ENCODE measurements around the gene ADM2.
A peak's percentile ranks its signal among the peaks of the same experiment; 100 is the strongest.

The ADM2 gene

DNA sequence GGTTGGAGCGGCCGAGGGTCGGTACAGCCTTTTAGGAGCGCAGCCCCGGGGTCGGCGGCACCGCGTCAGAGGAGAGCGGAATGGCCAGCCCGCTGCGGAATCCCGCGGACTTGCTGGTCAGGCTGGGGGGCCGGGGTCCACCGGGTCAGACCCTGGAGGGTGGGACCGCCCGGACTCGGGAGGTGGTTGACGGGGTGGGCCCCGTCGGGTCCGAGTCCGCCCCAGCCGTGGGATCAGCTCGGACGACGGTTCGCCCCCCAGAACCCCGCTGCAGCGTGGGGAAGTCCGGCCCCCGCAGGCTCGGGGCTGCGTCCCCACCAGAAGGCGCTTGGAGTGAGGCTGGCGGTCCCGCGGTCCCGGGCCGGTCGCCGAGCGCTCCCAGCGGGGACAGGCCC lies 301 bp upstream of the ADM2 start:
- H3K36me3 Mint-ChIP-seq (ENCODE audit: low read depth), result no peaks in the 10 kb centered on the region
- intact Hi-C loops (cut with micrococcal nuclease), result no loop called here
- H3K27me3 Mint-ChIP-seq, result peaks cover 80% of the 10 kb centered on the region
- peaks cover 9% of the 10 kb centered on the region for H3K4me1 Mint-ChIP-seq (ENCODE audit: low read depth)
- no peak overlapping the region for H3K27ac Mint-ChIP-seq
- H3K4me3 Mint-ChIP-seq, result peak overlapping the region; percentile 37
- H3K9me3 Mint-ChIP-seq, result no peaks in the 10 kb centered on the region

DNA sequence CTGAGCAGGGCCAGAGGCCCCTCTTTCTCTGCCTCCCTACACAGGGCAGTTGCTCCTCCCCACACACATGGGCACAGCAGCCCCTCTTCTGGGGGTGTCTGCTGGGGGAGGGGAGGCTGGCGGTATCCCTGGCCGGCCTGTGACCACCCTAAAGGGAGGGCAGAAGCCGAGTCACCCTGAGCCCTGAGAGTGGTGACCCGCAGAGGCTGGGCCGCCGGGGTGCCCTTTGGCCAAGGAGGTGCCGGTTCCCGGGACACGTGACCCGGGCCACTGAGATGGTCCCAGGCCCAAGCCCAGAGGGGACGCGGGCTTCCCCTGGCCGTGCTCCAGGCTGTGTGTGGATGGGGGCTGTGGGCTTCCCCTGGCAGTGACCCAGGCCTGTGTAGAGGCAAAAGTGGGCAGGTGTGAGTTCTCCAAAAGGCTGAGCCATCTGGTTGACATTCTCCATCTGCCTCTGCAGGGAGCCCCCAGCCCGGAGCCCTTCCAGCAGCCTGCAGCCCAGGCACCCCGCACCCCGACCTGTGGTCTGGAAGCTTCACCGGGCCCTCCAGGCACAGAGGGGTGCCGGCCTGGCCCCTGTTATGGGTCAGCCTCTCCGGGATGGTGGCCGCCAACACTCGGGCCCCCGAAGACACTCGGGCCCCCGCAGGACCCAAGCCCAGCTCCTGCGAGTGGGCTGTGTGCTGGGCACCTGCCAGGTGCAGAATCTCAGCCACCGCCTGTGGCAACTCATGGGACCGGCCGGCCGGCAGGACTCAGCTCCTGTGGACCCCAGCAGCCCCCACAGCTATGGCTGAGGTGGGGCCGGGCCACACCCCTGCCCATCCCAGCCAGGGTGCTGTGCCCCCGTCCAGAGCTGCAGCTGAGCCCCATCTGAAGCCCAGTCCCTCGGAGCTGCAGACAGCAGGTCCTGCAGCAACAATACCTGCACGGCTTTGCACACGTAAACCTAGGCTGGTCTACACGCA lies 1.0 kb downstream of the ADM2 start:
- no peaks in the 10 kb centered on the region for H3K9me3 Mint-ChIP-seq
- intact Hi-C loops (cut with micrococcal nuclease), result no loop called here
- H3K4me3 Mint-ChIP-seq, result peak overlapping the region; percentile 60
- no peaks in the 10 kb centered on the region for H3K36me3 Mint-ChIP-seq (ENCODE audit: low read depth)
- H3K27ac Mint-ChIP-seq, result no peak overlapping the region
- H3K4me1 Mint-ChIP-seq (ENCODE audit: low read depth), result peaks cover 9% of the 10 kb centered on the region
- H3K27me3 Mint-ChIP-seq, result peaks cover 81% of the 10 kb centered on the region

DNA sequence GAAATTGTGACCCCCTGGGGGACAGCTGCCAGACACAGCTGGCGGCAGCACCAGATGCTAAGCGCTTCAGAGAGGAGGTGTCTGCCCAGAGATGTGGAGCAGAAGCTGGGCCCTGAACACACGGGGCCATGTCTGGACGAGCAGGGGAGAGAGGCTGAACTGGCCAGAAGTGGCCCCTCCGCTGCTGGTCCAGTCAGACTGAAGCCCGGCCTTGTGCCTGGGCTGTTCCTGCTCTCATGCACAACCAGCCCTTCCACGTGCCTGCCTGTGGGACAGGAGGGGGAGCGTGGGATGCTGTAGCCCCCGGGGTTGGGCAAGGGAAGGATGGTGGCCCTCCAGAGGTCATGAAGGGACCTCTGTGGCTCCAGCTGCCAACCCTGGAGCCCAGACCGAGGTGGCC lies 1.8 kb downstream of the ADM2 start:
- H3K9me3 Mint-ChIP-seq, result no peaks in the 10 kb centered on the region
- peaks cover 83% of the 10 kb centered on the region for H3K27me3 Mint-ChIP-seq
- H3K36me3 Mint-ChIP-seq (ENCODE audit: low read depth), result no peaks in the 10 kb centered on the region
- intact Hi-C loops (cut with micrococcal nuclease), result no loop called here
- H3K4me1 Mint-ChIP-seq (ENCODE audit: low read depth), result peaks cover 9% of the 10 kb centered on the region
- H3K4me3 Mint-ChIP-seq, result no peak overlapping the region
- H3K27ac Mint-ChIP-seq, result no peak overlapping the region

DNA sequence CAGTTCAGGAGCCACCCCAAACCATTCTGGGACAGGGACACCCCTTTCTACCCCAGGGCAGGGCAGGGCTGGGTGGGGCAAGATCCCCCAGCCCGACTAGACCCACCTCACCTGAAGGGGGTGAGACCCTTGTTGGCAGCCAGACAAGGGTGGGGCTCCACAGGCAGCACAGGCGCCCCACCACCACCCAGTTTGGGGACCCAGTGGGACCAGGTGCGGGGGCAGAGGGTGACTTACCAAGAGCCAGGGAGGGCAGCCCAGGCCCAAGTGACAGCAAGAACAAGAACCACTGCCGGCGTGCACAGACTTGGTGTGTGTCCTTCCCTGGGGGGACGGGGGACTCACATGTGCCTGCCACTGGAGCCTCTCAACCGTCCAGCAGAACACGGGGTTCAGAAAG lies 2.2 kb downstream of the ADM2 start:
- Mint-ChIP-seq H3K4me3 (no peak overlapping the region), H3K4me1 (ENCODE audit: low read depth) (peaks cover 9% of the 10 kb centered on the region), H3K9me3 (no peaks in the 10 kb centered on the region), H3K27ac (no peak overlapping the region), H3K36me3 (ENCODE audit: low read depth) (no peaks in the 10 kb centered on the region), H3K27me3 (peaks cover 81% of the 10 kb centered on the region)
- intact Hi-C loops (cut with micrococcal nuclease), result no loop called here

DNA sequence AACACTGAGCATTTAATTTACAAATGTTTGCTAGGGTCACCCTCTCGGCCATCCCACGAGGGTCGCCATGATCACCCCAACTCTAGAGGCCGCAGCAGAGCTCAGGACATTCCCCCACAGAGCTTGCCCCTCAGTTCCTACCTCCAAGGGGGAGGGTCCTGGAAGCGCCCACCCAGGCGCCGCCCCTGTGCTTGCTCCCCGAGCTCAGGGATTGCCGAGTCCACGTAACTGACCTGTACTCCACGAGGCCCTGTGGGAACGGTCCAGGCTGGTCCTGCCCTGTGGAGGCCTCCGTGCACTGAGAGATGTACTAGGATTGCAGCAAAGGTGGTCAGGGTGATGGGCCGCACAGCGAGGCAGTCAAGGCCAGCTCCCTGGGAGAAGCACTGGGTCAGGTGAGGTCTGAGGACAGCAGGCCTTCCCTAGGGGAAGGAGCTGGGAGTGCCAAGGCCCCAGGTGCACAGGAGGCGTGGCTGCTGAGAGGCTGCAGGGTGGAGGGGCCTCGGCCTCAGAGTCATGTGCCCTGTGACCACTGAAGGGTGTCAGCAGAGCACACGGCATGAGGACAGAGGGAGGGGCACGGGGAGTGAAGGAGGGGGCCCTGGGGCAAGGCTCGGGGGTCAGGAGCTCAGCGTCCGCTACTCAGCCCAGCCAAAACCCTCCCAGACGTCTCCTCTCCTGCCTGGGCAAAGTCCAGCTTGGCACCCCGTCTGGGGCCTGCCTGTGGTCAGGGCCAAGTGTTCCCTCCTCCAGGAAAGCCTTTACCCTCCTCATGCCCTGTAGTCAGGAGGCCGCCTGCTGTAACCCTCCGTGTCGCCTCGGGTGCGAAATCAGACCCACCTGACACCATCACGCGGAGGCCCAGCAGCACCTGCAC lies 2.9 kb downstream of the ADM2 start:
- intact Hi-C loops (cut with micrococcal nuclease), result no loop called here
- H3K36me3 Mint-ChIP-seq (ENCODE audit: low read depth), result no peaks in the 10 kb centered on the region
- no peaks in the 10 kb centered on the region for H3K9me3 Mint-ChIP-seq
- H3K27ac Mint-ChIP-seq, result no peak overlapping the region
- peaks cover 9% of the 10 kb centered on the region for H3K4me1 Mint-ChIP-seq (ENCODE audit: low read depth)
- no peak overlapping the region for H3K4me3 Mint-ChIP-seq
- H3K27me3 Mint-ChIP-seq, result peaks cover 77% of the 10 kb centered on the region

DNA sequence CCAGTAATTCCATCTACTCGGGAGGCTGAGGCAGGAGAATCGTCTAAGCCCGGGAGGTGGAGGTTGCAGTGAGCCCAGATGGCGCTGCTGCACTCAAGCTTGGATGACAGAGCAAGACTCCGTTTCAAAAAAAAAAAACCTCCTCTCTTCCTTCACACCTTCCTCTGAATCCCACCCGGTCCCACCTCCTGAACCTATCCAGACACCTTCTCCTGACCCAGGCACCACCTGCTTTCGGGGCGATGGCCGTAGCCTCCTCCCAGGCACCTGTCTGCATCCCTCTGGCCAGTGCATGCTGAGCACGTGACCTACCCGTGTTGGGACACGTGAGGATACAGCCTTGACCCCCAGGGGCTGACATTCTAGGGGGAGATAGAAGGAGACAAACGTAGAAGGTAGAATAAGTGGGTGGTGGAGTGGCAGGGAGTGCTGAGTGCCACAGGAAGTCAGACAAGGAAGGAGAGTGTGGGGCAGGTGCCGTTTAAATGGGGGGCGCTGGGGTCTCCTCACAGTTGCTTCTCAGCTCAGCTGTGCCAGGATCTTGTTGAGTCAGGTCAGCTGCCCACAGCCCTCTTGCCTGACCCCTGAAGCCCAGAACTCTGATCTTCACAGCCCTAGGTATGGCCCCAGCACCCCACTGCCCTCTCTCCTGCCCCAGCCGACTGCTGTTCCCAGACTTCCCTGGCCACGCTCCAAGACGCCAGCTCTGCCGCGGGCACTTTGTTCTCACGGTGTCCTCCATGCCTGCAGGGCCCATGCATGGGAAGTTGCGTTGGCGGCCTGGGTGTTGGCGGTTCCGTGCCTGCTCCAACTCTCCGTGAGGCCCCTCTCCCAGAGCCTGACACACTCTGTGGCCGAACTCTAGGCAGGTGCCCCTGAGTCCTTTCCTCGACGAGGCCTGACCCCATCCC lies 4.1 kb downstream of the ADM2 start:
- Mint-ChIP-seq H3K9me3 (no peaks in the 10 kb centered on the region), H3K27ac (no peak overlapping the region), H3K27me3 (peaks cover 66% of the 10 kb centered on the region), H3K4me1 (ENCODE audit: low read depth) (peaks cover 1% of the 10 kb centered on the region), H3K36me3 (ENCODE audit: low read depth) (no peaks in the 10 kb centered on the region), H3K4me3 (no peak overlapping the region)
- intact Hi-C loops (cut with micrococcal nuclease), result no loop called here

DNA sequence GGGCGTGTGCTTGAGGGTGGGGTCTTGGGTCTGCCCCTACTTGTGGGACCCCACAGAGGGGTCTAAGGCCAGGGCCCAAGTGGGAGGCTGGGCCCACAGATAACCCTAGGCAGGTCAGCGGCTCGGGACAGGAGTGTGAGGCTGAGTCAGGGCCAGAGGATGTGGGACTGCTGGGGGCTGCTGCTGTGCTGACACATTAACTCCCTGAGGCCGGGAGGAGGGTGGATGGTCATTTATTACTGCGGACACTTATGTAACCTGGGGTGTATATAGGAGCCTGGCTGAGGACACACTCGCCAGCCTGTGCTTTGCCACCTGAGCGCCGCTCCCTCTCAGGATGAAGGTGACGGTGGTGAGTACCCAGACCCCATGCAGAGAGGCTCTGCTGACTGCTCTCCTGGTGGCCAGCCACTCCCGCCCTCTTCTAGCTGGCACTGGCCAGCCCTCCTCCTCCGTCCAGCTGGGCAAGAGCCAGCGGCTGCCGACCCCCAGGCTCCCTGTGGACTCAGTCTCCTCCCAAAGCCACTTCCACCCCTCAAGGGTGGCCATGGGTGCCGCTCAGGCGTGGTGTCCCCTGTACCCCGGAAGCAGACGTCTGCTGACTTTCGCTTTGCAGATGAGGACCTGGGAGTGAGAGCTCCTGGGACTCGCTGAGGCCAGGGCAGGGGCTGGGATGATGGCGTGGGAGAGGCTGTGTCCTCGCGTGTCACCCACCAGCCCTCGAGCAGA lies 5.4 kb downstream of the ADM2 start, which contains the start of gene MIOX:
Gene MIOX (plus strand): TSS at position 299 of the 729 bp plus-strand sequence. CDS start 39 bp downstream, at position 338.
- intact Hi-C loops (cut with micrococcal nuclease), result no loop called here
- Mint-ChIP-seq H3K9me3 (no peaks in the 10 kb centered on the region), H3K4me3 (no peak within 1 kb of the TSS), H3K4me1 (ENCODE audit: low read depth) (peaks cover 9% of the 10 kb centered on the region), H3K36me3 (ENCODE audit: low read depth) (no peaks in the 10 kb centered on the region), H3K27ac (no peak within 1 kb of the TSS), H3K27me3 (peaks cover 63% of the 10 kb centered on the region)

DNA sequence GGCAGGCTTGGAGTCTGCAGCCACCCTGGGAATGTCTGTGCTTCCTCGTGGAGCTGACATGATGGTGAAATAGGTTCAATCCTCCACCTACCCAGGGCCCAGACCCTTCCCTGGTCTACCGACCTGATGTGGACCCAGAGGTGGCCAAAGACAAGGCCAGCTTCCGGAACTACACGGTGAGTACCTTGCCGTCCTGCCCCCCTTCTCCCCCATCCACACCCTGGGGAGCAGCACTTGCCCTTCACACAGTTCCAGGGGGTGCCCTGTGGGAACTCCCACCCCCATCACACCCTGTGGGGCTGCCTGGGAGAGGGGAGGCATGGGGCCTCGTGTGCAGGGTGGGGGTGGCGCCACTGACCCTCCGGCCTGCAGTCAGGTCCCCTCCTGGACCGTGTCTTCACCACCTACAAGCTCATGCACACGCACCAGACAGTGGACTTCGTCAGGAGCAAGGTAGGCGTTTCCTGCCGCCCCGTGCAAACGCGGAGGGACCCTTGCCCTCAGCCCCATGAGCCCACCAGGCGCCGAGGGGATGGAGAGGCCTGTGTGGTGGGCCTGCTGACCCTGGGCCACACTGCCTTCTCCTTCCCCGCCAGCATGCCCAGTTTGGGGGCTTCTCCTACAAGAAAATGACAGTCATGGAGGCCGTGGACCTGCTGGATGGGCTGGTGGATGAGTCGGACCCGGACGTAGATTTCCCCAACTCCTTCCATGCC lies 6.1 kb downstream of the ADM2 start:
- no peak overlapping the region for H3K27ac Mint-ChIP-seq
- intact Hi-C loops (cut with micrococcal nuclease), result no loop called here
- no peak overlapping the region for H3K4me3 Mint-ChIP-seq
- peaks cover 9% of the 10 kb centered on the region for H3K4me1 Mint-ChIP-seq (ENCODE audit: low read depth)
- no peaks in the 10 kb centered on the region for H3K36me3 Mint-ChIP-seq (ENCODE audit: low read depth)
- no peaks in the 10 kb centered on the region for H3K9me3 Mint-ChIP-seq
- H3K27me3 Mint-ChIP-seq, result peaks cover 57% of the 10 kb centered on the region

DNA sequence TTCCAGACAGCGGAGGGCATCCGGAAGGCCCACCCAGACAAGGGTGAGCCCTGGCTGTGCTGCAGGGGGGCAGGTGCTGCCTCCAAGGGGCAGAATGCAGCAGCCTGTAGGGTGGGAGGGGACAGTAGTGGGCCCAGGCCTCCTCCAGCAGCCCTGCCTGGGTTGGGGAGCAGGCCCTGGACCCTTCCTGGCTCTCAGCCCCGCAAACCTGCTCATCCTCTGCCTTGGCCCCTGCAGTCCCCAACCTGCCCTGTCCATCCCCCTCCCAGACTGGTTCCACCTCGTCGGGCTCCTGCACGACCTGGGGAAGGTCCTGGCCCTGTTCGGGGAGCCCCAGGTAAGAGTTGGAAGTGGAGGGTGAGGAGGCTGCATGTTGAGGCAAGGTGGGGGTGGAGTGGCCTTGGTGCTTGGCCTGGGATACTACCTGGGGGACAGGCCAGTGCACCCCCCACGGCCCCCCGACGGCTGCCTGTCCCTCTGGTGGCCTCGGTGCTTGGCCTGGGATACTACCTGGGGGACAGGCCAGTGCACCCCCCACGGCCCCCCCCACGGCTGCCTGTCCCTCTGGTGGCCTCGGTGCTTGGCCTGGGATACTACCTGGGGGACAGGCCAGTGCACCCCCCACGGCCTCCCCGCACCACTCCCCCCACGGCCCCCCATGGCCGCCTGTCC lies 6.8 kb downstream of the ADM2 start:
- intact Hi-C loops (cut with micrococcal nuclease), result no loop called here
- Mint-ChIP-seq H3K36me3 (ENCODE audit: low read depth) (no peaks in the 10 kb centered on the region), H3K27ac (no peak overlapping the region), H3K9me3 (no peaks in the 10 kb centered on the region), H3K4me1 (ENCODE audit: low read depth) (peaks cover 9% of the 10 kb centered on the region), H3K27me3 (peaks cover 51% of the 10 kb centered on the region), H3K4me3 (no peak overlapping the region)

DNA sequence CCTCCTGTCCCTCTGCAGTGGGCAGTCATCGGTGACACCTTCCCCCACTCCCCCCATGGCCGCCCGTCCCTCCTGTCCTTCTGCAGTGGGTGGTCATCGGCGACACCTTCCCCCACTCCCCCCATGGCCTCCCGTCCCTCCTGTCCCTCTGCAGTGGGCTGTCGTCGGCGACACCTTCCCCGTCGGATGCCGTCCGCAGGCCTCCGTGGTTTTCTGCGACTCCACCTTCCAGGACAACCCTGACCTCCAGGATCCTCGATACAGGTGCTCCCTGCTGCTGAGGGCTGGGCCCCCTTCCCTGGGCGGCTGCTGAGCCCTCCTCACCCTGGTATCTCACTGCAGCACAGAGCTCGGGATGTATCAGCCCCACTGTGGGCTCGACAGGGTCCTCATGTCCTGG lies 7.5 kb downstream of the ADM2 start:
- H3K27me3 Mint-ChIP-seq, result peaks cover 45% of the 10 kb centered on the region

DNA sequence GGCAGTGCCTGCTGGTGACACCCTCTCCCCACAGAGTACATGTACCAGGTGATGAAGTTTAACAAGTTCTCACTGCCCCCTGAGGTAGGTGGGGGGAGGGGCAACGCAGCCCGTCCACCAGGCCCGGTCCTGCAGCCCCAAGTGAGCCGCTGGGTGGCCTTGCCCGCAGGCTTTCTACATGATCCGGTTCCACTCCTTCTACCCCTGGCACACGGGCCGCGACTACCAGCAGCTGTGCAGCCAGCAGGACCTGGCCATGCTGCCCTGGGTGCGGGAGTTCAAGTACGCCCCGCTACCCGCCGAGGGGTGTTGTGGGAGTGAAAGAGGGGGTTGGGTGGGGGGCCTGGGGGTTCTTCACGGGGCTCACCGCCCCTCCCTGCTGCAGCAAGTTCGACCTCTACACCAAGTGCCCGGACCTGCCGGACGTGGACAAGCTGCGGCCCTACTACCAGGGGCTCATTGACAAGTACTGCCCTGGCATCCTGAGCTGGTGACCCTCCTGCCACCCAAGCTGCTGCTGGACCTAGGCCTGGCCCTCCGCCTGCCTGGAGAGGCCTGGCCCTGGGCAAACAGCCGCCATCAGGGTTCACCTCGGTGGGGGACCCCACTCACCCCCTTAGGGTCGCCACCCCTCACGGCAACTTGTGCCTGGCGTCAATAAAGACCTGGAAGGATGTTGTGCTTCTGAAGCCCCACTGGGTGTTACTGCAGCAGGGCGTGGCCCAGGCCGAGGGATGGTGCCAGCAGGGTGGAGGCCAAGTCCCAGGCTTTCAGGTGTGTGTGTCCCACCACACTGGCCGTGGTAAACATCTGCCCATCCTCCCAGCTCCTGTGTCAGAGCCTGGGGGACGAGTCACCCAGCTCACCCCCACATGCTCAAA lies 8.3 kb downstream of the ADM2 start:
- H3K27me3 Mint-ChIP-seq, result peaks cover 39% of the 10 kb centered on the region
- H3K4me3 Mint-ChIP-seq, result no peak overlapping the region
- H3K36me3 Mint-ChIP-seq (ENCODE audit: low read depth), result no peaks in the 10 kb centered on the region
- no peaks in the 10 kb centered on the region for H3K9me3 Mint-ChIP-seq
- H3K4me1 Mint-ChIP-seq (ENCODE audit: low read depth), result peaks cover 9% of the 10 kb centered on the region
- H3K27ac Mint-ChIP-seq, result no peak overlapping the region
- intact Hi-C loops (cut with micrococcal nuclease), result no loop called here

More for the DNA sequence above, 7.5 kb downstream of the ADM2 start:
- no peaks in the 10 kb centered on the region for H3K36me3 Mint-ChIP-seq (ENCODE audit: low read depth)
- H3K4me3 Mint-ChIP-seq, result no peak overlapping the region
- intact Hi-C loops (cut with micrococcal nuclease), result no loop called here
- no peak overlapping the region for H3K27ac Mint-ChIP-seq
- H3K9me3 Mint-ChIP-seq, result no peaks in the 10 kb centered on the region
- H3K4me1 Mint-ChIP-seq (ENCODE audit: low read depth), result peaks cover 9% of the 10 kb centered on the region

Data from dendritic cell treated with granulocyte-macrophage colony-stimulating factor and Interleukin-4, amounts not matched to agents 40 ng/mL and 50 ng/mL, for 4 days (primary cell).